ENCODE measurements around the gene POLR1E.
A peak's percentile ranks its signal among the peaks of the same experiment; 100 is the strongest.
"Not testable (repeated sequence)": the region's sequence is repeated elsewhere in the genome, so short reads cannot be mapped to it uniquely, and the experiment has no call there.

Gene POLR1E

GRCh38 chr9:37465249-37466036, 20.3 kb upstream of the POLR1E start, which contains the start of gene ZBTB5:
Gene ZBTB5 (minus strand): TSS chr9:37465450. CDS start chr9:37442551, 22,899 bp downstream.
- peak within 1 kb of the TSS; percentile 76 for H3K4me3 ChIP-seq (ENCODE audit: extremely low read depth, insufficient read depth, low read length, poor library complexity, severe bottlenecking)
- peaks cover 14% of the 10 kb centered on the region for H3K36me3 ChIP-seq (ENCODE audit: control insufficient read depth, insufficient read depth, low read length)
- peaks cover 12% of the 10 kb centered on the region for H3K4me1 ChIP-seq (ENCODE audit: control insufficient read depth, insufficient read depth, low read length, poor library complexity, severe bottlenecking)
- H3K9me3 ChIP-seq (ENCODE audit: control insufficient read depth, low read length): no peaks in the 10 kb centered on the region
- peak within 1 kb of the TSS; percentile 99 for H3K27ac ChIP-seq (ENCODE audit: low read depth, low read length, severe bottlenecking)
- 0% methylated on average over 26 to 27 of the region's 52 CpGs for WGBS, 2 experiments (ENCODE audit: insufficient coverage in 2 of 2)

GRCh38 chr9:37466037-37466709, 19.6 kb upstream of the POLR1E start:
- H3K4me3 ChIP-seq (ENCODE audit: extremely low read depth, insufficient read depth, low read length, poor library complexity, severe bottlenecking): peak overlapping the region; percentile 76
- H3K36me3 ChIP-seq (ENCODE audit: control insufficient read depth, insufficient read depth, low read length): peaks cover 9% of the 10 kb centered on the region
- 0 to 1% methylated on average over 33 to 43 of the region's 47 CpGs for WGBS, 2 experiments (ENCODE audit: insufficient coverage in 2 of 2)
- peaks cover 15% of the 10 kb centered on the region for H3K4me1 ChIP-seq (ENCODE audit: control insufficient read depth, insufficient read depth, low read length, poor library complexity, severe bottlenecking)
- no peaks in the 10 kb centered on the region for H3K9me3 ChIP-seq (ENCODE audit: control insufficient read depth, low read length)
- H3K27ac ChIP-seq (ENCODE audit: low read depth, low read length, severe bottlenecking): peak overlapping the region; percentile 99

GRCh38 chr9:37467530-37467929, 18.2 kb upstream of the POLR1E start:
- WGBS, 2 experiments (ENCODE audit: insufficient coverage in 2 of 2): 95 to 98% methylated on average over 13 of the region's 17 CpGs
- H3K9me3 ChIP-seq (ENCODE audit: control insufficient read depth, low read length); H3K36me3 ChIP-seq (ENCODE audit: control insufficient read depth, insufficient read depth, low read length); H3K4me3 ChIP-seq (ENCODE audit: extremely low read depth, insufficient read depth, low read length, poor library complexity, severe bottlenecking); H3K27ac ChIP-seq (ENCODE audit: low read depth, low read length, severe bottlenecking): not testable (repeated sequence)
- H3K4me1 ChIP-seq (ENCODE audit: control insufficient read depth, insufficient read depth, low read length, poor library complexity, severe bottlenecking): peaks cover 23% of the 10 kb centered on the region

GRCh38 chr9:37468620-37469019, 17.1 kb upstream of the POLR1E start:
- H3K4me3 ChIP-seq (ENCODE audit: extremely low read depth, insufficient read depth, low read length, poor library complexity, severe bottlenecking): no peak overlapping the region
- no peak overlapping the region for H3K27ac ChIP-seq (ENCODE audit: low read depth, low read length, severe bottlenecking)
- 94 to 100% methylated on average over 5 of the region's 6 CpGs for WGBS, 2 experiments (ENCODE audit: insufficient coverage in 2 of 2)
- H3K36me3 ChIP-seq (ENCODE audit: control insufficient read depth, insufficient read depth, low read length): no peaks in the 10 kb centered on the region
- H3K4me1 ChIP-seq (ENCODE audit: control insufficient read depth, insufficient read depth, low read length, poor library complexity, severe bottlenecking): peaks cover 15% of the 10 kb centered on the region
- H3K9me3 ChIP-seq (ENCODE audit: control insufficient read depth, low read length): no peaks in the 10 kb centered on the region

- peaks cover 11% of the 10 kb centered on the region for H3K4me1 ChIP-seq (ENCODE audit: control insufficient read depth, insufficient read depth, low read length, poor library complexity, severe bottlenecking)
- peaks cover 11% of the 10 kb centered on the region for H3K9me3 ChIP-seq (ENCODE audit: control insufficient read depth, low read length)
- WGBS, 2 experiments (ENCODE audit: insufficient coverage in 2 of 2): 33 to 34% methylated on average over 4 of the region's 7 CpGs
- peak overlapping the region; percentile 99 for H3K27ac ChIP-seq (ENCODE audit: low read depth, low read length, severe bottlenecking)
- no peaks in the 10 kb centered on the region for H3K36me3 ChIP-seq (ENCODE audit: control insufficient read depth, insufficient read depth, low read length)
- peak overlapping the region; percentile 7 for H3K4me3 ChIP-seq (ENCODE audit: extremely low read depth, insufficient read depth, low read length, poor library complexity, severe bottlenecking)
Measured at GRCh38 chr9:37471942-37472684, 13.6 kb upstream of the POLR1E start.

- 33 to 59% methylated on average over 3 to 5 of the region's 6 CpGs for WGBS, 2 experiments (ENCODE audit: insufficient coverage in 2 of 2)
- peaks cover 11% of the 10 kb centered on the region for H3K9me3 ChIP-seq (ENCODE audit: control insufficient read depth, low read length)
- H3K36me3 ChIP-seq (ENCODE audit: control insufficient read depth, insufficient read depth, low read length); H3K27ac ChIP-seq (ENCODE audit: low read depth, low read length, severe bottlenecking); H3K4me3 ChIP-seq (ENCODE audit: extremely low read depth, insufficient read depth, low read length, poor library complexity, severe bottlenecking): not testable (repeated sequence)
- H3K4me1 ChIP-seq (ENCODE audit: control insufficient read depth, insufficient read depth, low read length, poor library complexity, severe bottlenecking): peaks cover 11% of the 10 kb centered on the region
Measured at GRCh38 chr9:37473982-37474381, 11.8 kb upstream of the POLR1E start.

GRCh38 chr9:37474438-37474837, 11.3 kb upstream of the POLR1E start:
- no peak overlapping the region for H3K4me3 ChIP-seq (ENCODE audit: extremely low read depth, insufficient read depth, low read length, poor library complexity, severe bottlenecking)
- no peak overlapping the region for H3K27ac ChIP-seq (ENCODE audit: low read depth, low read length, severe bottlenecking)
- peaks cover 11% of the 10 kb centered on the region for H3K9me3 ChIP-seq (ENCODE audit: control insufficient read depth, low read length)
- no CpG with 5 or more reads among the region's 3 CpGs for WGBS, 2 experiments (ENCODE audit: insufficient coverage in 2 of 2)
- H3K36me3 ChIP-seq (ENCODE audit: control insufficient read depth, insufficient read depth, low read length): no peaks in the 10 kb centered on the region
- peaks cover 11% of the 10 kb centered on the region for H3K4me1 ChIP-seq (ENCODE audit: control insufficient read depth, insufficient read depth, low read length, poor library complexity, severe bottlenecking)

GRCh38 chr9:37476930-37477329, 8.8 kb upstream of the POLR1E start:
- WGBS, 2 experiments (ENCODE audit: insufficient coverage in 2 of 2): 93 to 96% methylated on average over 11 of the region's 11 CpGs
- H3K4me3 ChIP-seq (ENCODE audit: extremely low read depth, insufficient read depth, low read length, poor library complexity, severe bottlenecking): no peak overlapping the region
- no peak overlapping the region for H3K27ac ChIP-seq (ENCODE audit: low read depth, low read length, severe bottlenecking)
- peaks cover 11% of the 10 kb centered on the region for H3K9me3 ChIP-seq (ENCODE audit: control insufficient read depth, low read length)
- H3K4me1 ChIP-seq (ENCODE audit: control insufficient read depth, insufficient read depth, low read length, poor library complexity, severe bottlenecking): peaks cover 7% of the 10 kb centered on the region
- no peaks in the 10 kb centered on the region for H3K36me3 ChIP-seq (ENCODE audit: control insufficient read depth, insufficient read depth, low read length)

- H3K27ac ChIP-seq (ENCODE audit: low read depth, low read length, severe bottlenecking); H3K4me3 ChIP-seq (ENCODE audit: extremely low read depth, insufficient read depth, low read length, poor library complexity, severe bottlenecking); H3K4me1 ChIP-seq (ENCODE audit: control insufficient read depth, insufficient read depth, low read length, poor library complexity, severe bottlenecking); H3K36me3 ChIP-seq (ENCODE audit: control insufficient read depth, insufficient read depth, low read length): not testable (repeated sequence)
- WGBS, 2 experiments (ENCODE audit: insufficient coverage in 2 of 2): 92% methylated on average over 3 to 4 of the region's 4 CpGs
- H3K9me3 ChIP-seq (ENCODE audit: control insufficient read depth, low read length): peaks cover 11% of the 10 kb centered on the region
Measured at GRCh38 chr9:37477443-37477842, 8.3 kb upstream of the POLR1E start.

GRCh38 chr9:37477987-37478619, 7.6 kb upstream of the POLR1E start:
- H3K27ac ChIP-seq (ENCODE audit: low read depth, low read length, severe bottlenecking); H3K4me1 ChIP-seq (ENCODE audit: control insufficient read depth, insufficient read depth, low read length, poor library complexity, severe bottlenecking); H3K4me3 ChIP-seq (ENCODE audit: extremely low read depth, insufficient read depth, low read length, poor library complexity, severe bottlenecking); H3K36me3 ChIP-seq (ENCODE audit: control insufficient read depth, insufficient read depth, low read length): not testable (repeated sequence)
- H3K9me3 ChIP-seq (ENCODE audit: control insufficient read depth, low read length): peaks cover 11% of the 10 kb centered on the region
- WGBS, 2 experiments (ENCODE audit: insufficient coverage in 2 of 2): 64 to 70% methylated on average over 2 of the region's 5 CpGs

All from mesodermal cell (in vitro differentiated cells).